Body of pancreas (tissue), 4 donors: ENCODE results near the gene MVB12B. TPM values are rescaled to one million over a fixed set of nuclear protein-coding genes. Genes with fewer than 3 reads are reported as not detected.

Experiments
- ATAC-seq: fragments of 150-250 bp; one replicate; pipeline ENCODE4 v1.9.1; 2016
- DNase-seq, 4 donors: peaks; one replicate each; pipeline ENCODE4 v3.0.0-alpha.2; 2019
- H3K27ac ChIP-seq, 4 donors: fragments of 200-600 bp; sonication (generic); 1 replicate in 3 of 4; 2 replicates in 1 of 4; pipeline versions ENCODE4 v1.5.1 to v1.6.1; 2016 to 2019; ENCODE audit warnings: mild to moderate bottlenecking in 1 of 4, mixed read lengths in 1 of 4, moderate library complexity in 1 of 4
- H3K27me3 ChIP-seq, 2 donors: fragments of 200-600 bp; sonication (generic); one replicate each; pipeline ENCODE4 v1.6.0; 2016; ENCODE audit warnings: mild to moderate bottlenecking in 1 of 2
- H3K36me3 ChIP-seq, 2 donors: fragments of 200-600 bp; sonication (generic); replicated peaks in 1 of 2; 2 replicates each; pipeline ENCODE4 v1.5.1; 2016; ENCODE audit warnings: low read depth in 2 of 2; ENCODE audit not compliant: insufficient read depth in 1 of 2
- H3K4me1 ChIP-seq: fragments of 200-600 bp; sonication (generic); one replicate; pipeline ENCODE4 v1.6.0; 2016
- H3K4me3 ChIP-seq, 2 donors: fragments of 200-600 bp; sonication (generic); 1 replicate in 1 of 2; 2 replicates in 1 of 2; pipeline ENCODE4 v1.5.1; 2016 to 2019
- H3K9me3 ChIP-seq, 3 donors: fragments of 200-600 bp; sonication (generic); 1 replicate in 2 of 3; 2 replicates in 1 of 3; pipeline ENCODE4 v1.5.1; 2016
- POLR2A ChIP-seq, 3 donors: fragments of 450-650 bp; IDR thresholded peaks; one replicate each; pipeline ENCODE4 v1.6.1; 2016; ENCODE audit warnings: antibody characterized with exemption in 3 of 3, mild to moderate bottlenecking in 2 of 3
- WGBS, 2 donors: methylation state at CpG; one replicate each; pipeline ENCODE4 v1.1.5; 2017; 5-methylcytosine and 5-hydroxymethylcytosine counted together
- intact Hi-C: fragments of 100-400 bp; cut with DNase I; formaldehyde crosslinking; loops from one replicate; pipeline ENCODE4 v1.15.1; 2023
- total RNA-seq, 2 donors: library from RNA; depleted of rRNA; stranded (reverse); fragments of >200 nt; gene quantifications; one replicate each; pipeline ENCODE4 v1.1.0, GENCODE V29; 2016
- TF ChIP-seq, protein P1 (sequence below), 7 experiments: fragments of 450-650 bp in 4 of 7; fragments of 200-600 bp in 3 of 7; sonication (generic) in 3 of 7; IDR thresholded peaks; one replicate each; pipeline ENCODE4 v1.5.1; 2016 to 2019; ENCODE audit warnings: antibody characterized with exemption in 7 of 7

The MVB12B gene
- total RNA-seq, 2 donors from 2014 or later, result 5.2 to 9.9 TPM

GRCh38 chr9:126482361-126483044 is 155.9 kb downstream of the MVB12B start:
- Histone ChIP-seq H3K4me1 (no peaks in the 10 kb centered on the region), H3K36me3 (no peaks in the 10 kb centered on the region), H3K27me3 (no peaks in the 10 kb centered on the region), H3K9me3 (no peaks in the 10 kb centered on the region), H3K4me3 (no peak overlapping the region), H3K27ac (no peak overlapping the region)
- 85 to 89% methylated on average over 32 to 44 of the region's 45 CpGs for WGBS, 2 donors
- intact Hi-C loops, result no loop called here
- TF ChIP-seq POLR2A (IDR thresholded peaks at IDR 0.05), result no peak
- TF ChIP-seq, protein P1, sequence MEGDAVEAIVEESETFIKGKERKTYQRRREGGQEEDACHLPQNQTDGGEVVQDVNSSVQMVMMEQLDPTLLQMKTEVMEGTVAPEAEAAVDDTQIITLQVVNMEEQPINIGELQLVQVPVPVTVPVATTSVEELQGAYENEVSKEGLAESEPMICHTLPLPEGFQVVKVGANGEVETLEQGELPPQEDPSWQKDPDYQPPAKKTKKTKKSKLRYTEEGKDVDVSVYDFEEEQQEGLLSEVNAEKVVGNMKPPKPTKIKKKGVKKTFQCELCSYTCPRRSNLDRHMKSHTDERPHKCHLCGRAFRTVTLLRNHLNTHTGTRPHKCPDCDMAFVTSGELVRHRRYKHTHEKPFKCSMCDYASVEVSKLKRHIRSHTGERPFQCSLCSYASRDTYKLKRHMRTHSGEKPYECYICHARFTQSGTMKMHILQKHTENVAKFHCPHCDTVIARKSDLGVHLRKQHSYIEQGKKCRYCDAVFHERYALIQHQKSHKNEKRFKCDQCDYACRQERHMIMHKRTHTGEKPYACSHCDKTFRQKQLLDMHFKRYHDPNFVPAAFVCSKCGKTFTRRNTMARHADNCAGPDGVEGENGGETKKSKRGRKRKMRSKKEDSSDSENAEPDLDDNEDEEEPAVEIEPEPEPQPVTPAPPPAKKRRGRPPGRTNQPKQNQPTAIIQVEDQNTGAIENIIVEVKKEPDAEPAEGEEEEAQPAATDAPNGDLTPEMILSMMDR (IDR thresholded peaks at IDR 0.05), result no peak
- ATAC-seq (no peak), DNase-seq (no peak)

- DNase-seq (no peak), ATAC-seq (no peak)
- 86 to 89% methylated on average over 11 to 13 of the region's 13 CpGs for WGBS, 2 donors
- TF ChIP-seq, protein P1 (IDR thresholded peaks at IDR 0.05), result no peak
- TF ChIP-seq POLR2A (IDR thresholded peaks at IDR 0.05), result no peak
- Histone ChIP-seq H3K9me3 (no peaks in the 10 kb centered on the region), H3K36me3 (no peaks in the 10 kb centered on the region), H3K4me3 (no peak overlapping the region), H3K27me3 (no peaks in the 10 kb centered on the region), H3K27ac (no peak overlapping the region), H3K4me1 (no peaks in the 10 kb centered on the region)
- intact Hi-C loops, result no loop called here
These were observed 156.9 kb downstream of the MVB12B start for GRCh38 chr9:126483468-126484073.

DNA sequence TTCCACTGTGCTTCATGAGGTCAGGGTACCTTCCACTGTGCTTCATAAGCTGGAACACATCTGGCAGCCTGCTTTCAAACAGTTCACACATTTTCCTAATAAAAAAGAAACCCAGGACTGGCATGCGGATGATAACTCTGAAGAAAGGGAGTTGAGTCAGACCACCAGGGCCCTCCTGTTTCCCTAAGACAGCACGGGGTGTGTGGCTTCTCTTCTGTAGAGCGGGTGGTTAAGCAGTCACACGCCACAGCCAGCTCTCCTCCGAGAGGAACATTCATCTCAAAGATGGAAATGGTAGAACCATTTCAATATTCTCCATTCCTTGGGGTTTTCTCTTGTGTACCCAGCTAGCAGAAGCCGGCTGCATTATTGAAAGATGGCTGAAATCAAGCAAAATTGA is 159.0 kb downstream of the MVB12B start:
- Histone ChIP-seq H3K36me3 (no peaks in the 10 kb centered on the region), H3K4me3 (no peak overlapping the region), H3K4me1 (no peaks in the 10 kb centered on the region), H3K27ac (no peak overlapping the region), H3K9me3 (no peaks in the 10 kb centered on the region), H3K27me3 (no peaks in the 10 kb centered on the region)
- 89 to 90% methylated on average over 6 of the region's 6 CpGs for WGBS, 2 donors
- TF ChIP-seq, protein P1 (IDR thresholded peaks at IDR 0.05), result no peak
- TF ChIP-seq POLR2A (IDR thresholded peaks at IDR 0.05), result no peak
- intact Hi-C loops, result no loop called here
- ATAC-seq, result no peak
- DNase-seq, result no peak

DNA sequence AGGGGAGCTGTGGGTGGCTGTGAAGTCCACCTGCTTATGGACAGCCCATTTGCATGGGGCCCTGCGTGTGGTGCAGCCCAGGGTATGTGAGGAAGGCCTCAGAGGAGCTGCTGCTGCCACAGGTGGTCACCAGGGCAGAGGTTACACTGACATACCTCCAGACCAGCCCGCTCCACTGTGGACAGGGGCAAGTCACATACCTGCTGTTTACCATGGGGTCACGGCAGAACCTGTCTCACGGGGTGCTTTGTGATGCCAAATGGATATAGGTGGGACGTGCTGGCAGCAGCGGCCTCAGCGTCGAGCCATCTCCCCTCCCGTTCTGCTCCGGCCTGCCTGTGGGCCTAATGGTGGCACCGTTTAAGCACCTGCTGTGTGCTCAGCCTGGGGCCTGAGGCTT is 159.6 kb downstream of the MVB12B start:
- intact Hi-C loops, result no loop called here
- Histone ChIP-seq H3K4me3 (no peak overlapping the region), H3K9me3 (no peaks in the 10 kb centered on the region), H3K4me1 (no peaks in the 10 kb centered on the region), H3K36me3 (no peaks in the 10 kb centered on the region), H3K27me3 (no peaks in the 10 kb centered on the region), H3K27ac (no peak overlapping the region)
- WGBS, 2 donors, result 73 to 93% methylated on average over 3 to 9 of the region's 11 CpGs
- DNase-seq (no peak), ATAC-seq (no peak)
- no peak for TF ChIP-seq POLR2A (IDR thresholded peaks at IDR 0.05)
- TF ChIP-seq, protein P1 (IDR thresholded peaks at IDR 0.05), result no peak

- H3K27ac ChIP-seq, result no peak overlapping the region
- no peaks in the 10 kb centered on the region for H3K36me3 ChIP-seq
- no peak overlapping the region for H3K4me3 ChIP-seq
- no peaks in the 10 kb centered on the region for H3K4me1 ChIP-seq
- H3K9me3 ChIP-seq, result no peaks in the 10 kb centered on the region
- H3K27me3 ChIP-seq, result no peaks in the 10 kb centered on the region
- ATAC-seq (no peak), DNase-seq (no peak)
- WGBS, 2 donors, result 89 to 91% methylated on average over 12 of the region's 12 CpGs
- TF ChIP-seq, protein P1 (IDR thresholded peaks at IDR 0.05), result no peak
- TF ChIP-seq POLR2A (IDR thresholded peaks at IDR 0.05), result no peak
- intact Hi-C loops, result no loop called here
These were observed 161.2 kb downstream of the MVB12B start for GRCh38 chr9:126487856-126488255.
